Left renal pelvis (tissue), 4 donors: Measurements from ENCODE around the gene GPR146. TPM values are rescaled to one million over a fixed set of nuclear protein-coding genes. Genes with fewer than 3 reads are reported as not detected.
"Not testable (repeated sequence)": the region's sequence is repeated elsewhere in the genome, so short reads cannot be mapped to it uniquely, and the experiment has no call there.

Experiments used
- DNase-seq, 4 donors: peaks; one replicate each; pipeline ENCODE4 v3.0.0-alpha.2; 2013; ENCODE audit warnings: low read depth in 4 of 4, low spot score in 3 of 4
- polyA plus RNA-seq, 4 donors: library from polyadenylated mRNA; unstranded; fragments of 120-200 nt; gene quantifications; one replicate each; pipeline ENCODE4 v1.2.1, GENCODE V29; 2013; ENCODE audit not compliant: insufficient read length in 4 of 4

The GPR146 gene, protein sequence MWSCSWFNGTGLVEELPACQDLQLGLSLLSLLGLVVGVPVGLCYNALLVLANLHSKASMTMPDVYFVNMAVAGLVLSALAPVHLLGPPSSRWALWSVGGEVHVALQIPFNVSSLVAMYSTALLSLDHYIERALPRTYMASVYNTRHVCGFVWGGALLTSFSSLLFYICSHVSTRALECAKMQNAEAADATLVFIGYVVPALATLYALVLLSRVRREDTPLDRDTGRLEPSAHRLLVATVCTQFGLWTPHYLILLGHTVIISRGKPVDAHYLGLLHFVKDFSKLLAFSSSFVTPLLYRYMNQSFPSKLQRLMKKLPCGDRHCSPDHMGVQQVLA
- 1 to 10 TPM; 1.7 to 4.6 (median 4.2) TPM for polyA plus RNA-seq

DNA sequence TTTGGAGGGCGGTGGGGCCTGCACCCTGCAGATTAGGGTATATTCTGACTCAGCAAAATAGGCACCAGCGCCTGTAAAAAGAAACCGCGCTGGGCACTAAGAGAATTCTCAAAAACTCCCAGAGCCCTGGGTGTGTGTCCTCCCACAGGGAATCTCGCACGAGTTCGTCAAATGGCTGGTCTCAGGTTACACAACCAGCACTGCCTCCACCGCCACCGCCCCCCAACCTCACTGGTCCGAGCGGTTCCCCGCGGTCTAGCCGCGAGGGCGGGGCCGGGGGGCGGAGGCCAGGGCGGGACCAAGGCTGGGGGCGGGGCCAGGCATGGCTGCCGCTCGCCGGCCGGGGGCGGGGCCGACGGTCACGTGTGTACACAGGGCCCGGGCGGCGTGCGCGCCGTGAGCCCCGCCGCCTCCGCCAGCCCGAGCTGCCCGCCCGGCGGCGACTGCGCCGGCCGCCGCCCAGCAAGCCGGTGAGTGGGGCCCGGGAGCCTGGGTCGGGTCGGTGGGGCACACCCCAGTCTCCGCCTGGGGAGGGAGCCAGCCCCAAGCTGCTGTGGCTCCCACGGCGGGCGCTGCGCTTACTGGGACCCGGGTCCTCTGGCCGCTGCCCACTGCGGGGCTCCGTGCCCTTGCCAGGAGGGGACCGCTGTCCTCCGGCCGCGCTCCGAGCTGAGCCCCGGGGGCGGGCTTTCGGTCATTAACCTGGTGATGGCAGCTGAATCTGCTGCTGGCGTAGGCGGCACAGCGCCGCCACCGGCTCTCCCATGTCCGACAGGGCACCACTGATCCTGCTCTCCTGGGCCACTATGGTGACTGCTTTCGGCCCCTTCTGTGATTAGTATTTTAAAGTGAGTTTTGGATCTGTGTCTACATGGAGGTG is at the start of gene GPR146:
Gene GPR146, plus strand, starts transcription at position 358 of the 880 bp plus-strand sequence. CDS start 12,970 bp downstream, outside the sequence.
- DNase-seq: peak; percentile 86 to 94 (median 91)

DNA sequence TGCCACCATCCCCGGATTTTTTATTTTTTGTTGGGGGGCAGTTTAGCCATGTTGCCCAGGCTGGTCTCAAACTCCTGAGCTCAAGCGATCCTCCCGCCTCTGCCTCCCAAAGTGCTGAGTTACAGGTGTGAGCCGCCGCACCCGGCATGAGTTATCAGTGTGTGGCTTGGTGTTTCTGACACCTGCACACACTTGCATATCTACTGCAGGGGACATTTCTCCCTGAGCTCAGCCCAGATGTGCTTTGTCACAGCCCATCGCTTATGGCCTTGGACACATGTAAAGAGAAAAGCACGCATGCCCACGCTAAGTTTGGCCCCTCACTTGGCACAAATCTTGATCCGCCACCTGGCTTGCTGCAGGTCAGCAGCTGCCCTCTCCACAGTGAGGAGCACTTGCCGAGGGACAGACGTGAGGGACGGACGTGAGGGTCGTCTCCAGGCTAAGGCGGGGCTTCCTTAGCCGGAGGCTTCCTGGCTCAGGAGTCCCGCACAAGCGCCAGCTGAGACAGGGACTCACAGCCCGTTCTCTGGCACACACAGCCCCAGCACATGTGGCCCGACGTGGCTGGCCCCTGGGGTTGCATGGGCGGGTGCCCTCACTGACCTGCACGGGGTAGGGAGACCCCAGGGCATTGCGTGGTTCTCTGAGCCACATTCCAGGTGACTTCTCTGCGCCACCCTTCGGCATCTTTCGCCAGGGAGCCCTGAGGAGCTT is 49.6 kb upstream of the GPR146 start:
- no peak for DNase-seq

DNA sequence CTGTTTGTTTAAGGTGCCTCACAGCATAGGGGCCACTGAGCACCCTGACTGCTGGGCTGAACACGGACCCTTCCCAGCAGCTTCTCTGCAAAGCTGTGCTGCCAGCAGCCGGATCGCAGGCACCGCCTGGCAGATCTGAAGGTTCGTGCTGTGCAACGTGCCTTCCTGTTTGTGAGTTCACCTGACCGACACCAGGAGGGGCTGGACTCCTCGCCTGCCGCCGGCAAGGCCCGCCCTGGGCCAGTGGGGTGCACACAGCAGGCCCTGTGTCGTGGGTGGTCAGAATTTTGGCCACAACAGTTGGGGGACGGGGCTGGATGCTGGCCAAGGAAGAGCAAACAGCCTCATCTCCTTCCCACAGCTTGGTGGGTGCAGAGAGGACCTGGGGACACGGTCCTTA is 48.8 kb upstream of the GPR146 start:
- no peak for DNase-seq

DNA sequence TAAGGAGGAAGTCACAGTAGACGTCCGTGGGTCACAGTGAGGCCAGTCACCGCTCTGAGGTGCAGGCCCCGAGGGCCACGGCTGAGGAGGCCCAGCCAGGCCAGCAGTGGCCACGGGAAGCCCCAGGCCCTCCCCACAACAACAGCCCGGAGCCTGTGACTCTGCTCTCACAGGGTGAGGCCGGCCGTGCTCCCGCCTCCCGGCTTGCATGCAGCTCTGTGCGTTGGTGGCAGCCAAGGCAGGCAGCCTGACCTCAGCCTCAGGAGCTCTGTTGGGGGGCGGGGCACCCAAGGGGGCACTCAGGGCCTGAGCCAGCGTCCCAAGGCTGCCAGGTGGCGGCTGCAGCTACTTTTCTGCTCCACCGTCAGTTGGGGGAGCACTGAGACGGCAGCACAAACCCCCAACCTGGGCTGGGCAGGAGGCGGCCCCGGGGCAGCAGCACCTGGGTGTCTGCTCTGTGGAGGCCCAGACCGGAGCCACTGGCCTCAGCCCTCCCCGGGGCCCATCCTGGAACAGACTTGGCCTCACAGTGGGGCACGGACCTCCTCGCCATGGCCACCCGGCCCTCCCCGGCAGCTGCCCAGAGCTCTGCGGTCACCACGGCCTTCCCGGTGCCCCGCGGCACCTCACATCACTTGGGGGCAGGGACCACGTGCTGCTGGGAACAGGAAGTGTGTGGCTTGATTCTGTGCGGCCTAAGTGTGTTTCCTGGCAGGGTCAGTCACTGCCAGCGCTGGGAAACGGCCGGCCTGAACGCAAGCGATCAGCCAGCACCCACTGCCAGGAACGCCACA is 48.1 kb upstream of the GPR146 start:
- DNase-seq: no peak

DNA sequence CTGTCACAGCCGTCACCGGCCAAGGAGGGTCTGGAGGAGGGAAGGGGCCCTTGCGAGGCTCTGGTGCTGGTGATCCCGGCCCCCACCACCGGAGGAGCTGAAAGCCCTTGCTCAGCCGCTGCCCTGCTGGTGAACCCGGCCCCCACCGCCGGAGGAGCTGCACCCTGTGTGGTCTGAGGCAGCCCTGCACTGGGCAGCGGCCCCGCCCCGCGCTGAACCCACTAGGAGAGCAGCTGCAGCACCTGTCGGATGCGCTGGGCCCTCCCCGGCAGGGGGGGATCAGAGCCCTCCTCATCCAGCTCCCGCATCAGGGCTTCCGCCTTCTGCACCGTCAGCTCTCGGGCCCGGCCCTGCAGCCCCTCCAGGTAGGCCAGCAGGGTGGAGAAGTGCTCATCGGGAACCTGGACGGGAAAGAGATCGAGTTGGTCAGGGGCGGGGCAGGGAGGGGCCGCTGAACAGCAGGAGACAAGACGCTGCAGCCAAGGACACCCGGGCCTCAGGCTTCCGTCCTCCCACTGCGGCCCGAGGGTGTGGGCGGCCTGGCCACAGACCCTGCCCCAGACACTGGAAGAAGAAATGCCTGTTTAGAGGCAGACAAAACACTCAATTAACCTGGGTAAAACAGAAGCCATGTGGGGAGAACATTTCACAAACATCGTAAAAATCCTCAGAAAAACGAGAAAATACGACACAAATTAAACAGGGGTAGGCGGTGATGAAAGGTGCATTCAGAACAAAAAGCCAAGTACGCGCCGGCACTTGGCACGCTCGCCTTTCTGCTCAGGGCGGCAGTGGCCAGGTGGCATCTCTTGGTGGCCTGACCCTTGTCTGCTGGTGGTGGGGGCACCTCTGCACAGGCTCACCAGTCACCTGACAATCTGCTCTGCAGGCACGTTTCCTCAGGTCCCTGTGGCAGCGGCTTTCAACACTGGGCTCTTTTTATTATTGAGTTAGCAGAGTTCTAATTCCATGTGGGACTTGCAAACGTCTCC is 46.6 kb upstream of the GPR146 start:
- no peak for DNase-seq

DNA sequence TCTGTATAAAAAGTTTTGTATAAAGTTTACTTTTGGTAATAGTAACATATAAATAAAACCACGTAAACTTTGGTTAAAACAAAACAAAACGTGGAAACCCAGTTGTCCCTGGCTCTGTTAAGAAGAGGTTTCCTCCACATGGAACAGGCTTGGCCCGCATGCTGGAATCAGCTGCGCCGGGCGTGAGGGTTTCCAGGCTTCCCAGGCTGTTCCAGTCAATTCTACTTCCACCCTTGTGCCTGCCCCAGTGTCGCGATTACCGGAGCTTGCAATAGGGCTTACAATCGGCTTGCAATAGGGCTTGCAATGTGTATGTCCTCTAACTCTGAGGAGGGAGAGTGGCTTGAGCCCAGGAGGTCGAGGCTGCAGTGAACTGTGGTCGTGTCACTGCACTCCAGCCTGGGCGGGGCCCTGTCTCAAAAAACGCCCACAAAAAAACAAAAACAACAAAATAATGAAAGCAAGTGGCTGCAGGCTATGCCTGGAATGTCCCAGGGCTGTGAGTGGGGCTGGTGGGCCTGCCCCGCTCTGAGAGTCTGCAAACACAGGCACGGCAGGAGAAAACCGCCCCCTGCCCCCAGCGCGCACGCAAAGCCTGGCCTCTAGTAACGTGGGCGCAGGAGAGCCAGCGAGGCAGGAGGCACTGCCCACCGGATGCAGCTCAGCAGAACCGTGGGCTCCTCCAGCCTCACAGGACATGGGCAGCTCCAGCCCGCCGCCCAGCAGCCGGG is 45.0 kb upstream of the GPR146 start:
- DNase-seq: no peak

DNA sequence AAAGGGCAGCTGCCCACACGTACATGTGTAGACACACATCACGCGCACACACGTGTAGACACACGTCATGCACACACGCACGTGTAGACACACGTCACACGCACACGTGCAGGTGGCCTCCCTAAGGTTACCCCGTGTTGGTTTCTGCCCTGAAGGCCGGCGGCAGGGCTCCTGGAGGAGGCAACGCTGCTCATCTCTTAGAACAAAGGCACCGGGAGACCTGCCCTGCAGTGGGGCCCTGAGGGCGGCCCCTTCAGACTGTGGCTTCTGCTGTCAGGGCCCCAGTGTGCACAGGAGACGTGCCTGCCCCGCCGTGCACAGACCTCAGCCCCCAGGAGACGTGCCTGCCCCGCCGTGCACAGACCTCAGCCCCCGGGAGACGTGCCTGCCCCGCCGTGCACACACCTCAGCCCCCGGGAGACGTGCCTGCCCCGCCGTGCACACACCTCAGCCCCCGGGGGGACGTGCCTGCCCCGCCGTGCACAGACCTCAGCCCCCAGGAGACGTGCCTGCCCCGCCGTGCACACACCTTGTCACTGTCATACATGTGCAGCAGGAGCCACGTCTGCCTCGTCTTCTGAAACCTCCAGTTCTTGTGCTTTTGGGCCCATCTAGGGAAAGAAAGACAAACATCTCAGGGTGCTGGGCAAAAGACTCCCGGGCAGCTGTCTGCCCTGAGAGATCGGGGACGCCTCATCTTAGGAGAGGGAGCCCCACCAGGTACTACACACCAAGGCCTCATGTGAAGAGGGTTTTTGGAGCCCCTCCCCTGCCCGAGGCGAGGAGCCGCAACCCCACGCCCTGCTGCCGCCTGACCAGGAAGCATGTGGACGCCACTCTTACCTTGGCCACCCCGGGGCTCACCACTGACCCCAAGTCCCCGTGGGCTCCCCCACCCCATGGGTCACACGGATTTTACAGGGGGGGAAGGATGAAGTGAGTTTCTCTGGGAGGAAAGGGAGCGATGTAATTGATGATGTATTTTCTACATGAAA is 44.1 kb upstream of the GPR146 start:
- no peak for DNase-seq

DNA sequence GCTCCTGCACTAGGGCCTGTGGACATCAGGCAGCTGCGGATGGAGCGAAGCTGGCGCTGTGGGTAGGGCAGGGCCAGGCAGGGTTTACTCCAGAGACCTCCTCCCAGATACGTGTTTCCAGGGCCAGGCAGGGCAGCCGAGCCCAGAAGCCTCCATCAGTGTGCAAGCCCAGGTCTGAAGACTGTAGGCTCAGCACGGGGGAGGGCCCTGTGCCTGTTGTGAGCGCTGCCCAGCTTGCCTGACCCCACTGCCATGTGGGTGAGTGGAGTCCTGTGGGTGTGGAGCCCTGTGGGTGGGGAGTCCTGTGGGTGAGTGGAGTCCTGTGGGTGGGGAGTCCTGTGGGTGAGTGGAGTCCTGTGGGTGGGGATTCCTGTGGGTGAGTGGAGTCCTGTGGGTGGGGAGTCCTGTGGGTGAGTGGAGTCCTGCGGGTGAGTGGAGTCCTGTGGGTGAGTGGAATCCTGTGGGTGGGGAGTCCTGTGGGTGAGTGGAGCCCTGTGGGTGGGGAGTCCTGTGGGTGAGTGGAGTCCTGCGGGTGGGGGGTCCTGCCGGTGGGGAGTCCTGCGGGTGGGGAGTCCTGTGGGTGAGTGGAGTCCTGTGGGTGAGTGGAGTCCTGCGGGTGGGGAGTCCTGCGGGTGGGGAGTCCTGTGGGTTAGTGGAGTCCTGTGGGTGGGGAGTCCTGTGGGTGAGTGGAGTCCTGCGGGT is 43.1 kb upstream of the GPR146 start:
- not testable (repeated sequence) for DNase-seq

DNA sequence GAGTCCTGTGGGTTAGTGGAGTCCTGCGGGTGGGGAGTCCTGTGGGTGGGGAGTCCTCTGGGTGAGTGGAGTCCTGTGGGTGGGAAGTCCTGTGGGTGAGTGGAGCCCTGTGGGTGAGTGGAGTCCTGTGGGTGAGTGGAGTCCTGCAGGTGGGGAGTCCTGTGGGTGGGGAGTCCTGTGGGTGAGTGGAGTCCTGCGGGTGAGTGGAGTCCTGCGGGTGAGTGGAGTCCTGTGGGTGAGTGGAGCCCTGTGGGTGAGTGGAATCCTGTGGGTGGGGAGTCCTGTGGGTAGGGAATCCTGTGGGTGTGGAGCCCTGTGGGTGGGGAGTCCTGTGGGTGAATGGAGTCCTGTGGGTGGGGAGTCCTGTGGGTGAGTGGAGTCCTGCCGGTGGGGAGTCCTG is 42.3 kb upstream of the GPR146 start:
- not testable (repeated sequence) for DNase-seq

DNA sequence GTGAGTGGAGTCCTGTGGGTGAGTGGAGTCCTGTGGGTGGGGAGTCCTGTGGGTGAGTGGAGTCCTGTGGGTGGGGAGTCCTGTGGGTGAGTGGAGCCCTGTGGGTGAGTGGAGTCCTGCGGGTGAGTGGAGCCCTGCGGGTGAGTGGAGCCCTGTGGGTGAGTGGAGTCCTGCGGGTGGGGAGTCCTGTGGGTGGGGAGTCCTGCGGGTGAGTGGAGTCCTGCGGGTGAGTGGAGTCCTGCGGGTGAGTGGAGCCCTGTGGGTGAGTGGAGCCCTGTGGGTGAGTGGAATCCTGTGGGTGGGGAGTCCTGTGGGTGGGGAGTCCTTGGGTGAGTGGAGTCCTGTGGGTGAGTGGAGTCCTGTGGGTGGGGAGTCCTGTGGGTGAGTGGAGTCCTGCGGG is 41.9 kb upstream of the GPR146 start:
- DNase-seq: not testable (repeated sequence)

DNA sequence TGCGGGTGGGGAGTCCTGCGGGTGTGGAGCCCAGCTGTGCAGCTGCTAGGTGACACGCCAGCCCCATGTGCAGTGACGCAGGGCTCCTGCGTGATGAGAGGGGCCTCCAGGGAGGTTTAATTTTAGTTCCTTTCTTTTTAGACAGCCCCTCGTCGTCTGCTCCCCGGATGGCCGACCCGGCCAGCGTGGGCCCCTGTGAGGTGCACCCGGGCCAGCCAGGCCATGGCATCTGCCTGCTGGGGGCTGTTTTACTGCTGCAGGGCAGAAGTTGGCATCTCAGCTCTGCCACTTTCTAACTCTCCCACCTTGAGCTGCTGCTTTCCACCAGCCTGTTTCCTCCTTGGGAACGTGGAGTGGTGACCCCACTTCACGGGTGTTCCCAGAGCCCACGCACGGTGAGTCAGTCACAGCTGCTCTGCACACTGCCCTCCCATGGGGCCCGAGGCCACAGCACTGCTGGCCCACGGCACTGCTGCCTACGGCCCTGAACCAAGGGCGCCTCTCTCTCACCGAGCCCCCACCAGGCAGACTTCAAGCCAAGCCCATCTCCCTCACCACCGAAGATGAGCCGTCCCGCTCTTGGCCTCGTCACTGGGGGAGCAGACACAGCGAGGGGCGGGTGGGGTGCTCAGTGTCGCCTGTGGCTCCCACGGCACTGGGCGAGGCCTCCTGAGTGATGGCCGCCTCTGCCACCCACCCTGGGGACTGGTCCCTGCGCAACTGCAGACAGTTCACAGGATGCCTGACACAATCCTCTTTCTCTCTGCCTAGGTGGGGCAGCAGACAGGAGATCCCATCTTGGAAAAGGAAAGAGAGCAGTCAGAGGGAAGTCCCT is 40.1 kb upstream of the GPR146 start:
- DNase-seq: no peak

DNA sequence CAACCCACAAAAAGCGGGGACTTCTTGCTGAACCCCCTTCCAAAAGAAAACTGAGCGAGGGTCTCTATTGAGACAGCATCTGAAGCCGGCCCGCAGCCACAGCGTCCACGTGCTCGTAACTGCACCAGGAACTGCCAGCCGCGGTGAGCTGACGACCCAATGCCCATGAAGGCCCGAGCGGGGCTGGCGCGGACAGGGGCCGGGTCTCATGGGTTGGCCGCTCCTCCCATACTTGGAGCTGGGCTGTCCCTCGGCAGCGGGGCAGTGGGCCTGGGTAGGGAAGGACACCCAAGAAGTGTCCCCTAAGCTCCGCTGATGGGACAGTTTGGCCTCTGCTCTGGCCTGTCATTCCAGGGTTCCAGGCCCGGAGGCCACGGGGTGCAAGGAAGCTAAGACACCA is 39.0 kb upstream of the GPR146 start:
- DNase-seq: no peak

DNA sequence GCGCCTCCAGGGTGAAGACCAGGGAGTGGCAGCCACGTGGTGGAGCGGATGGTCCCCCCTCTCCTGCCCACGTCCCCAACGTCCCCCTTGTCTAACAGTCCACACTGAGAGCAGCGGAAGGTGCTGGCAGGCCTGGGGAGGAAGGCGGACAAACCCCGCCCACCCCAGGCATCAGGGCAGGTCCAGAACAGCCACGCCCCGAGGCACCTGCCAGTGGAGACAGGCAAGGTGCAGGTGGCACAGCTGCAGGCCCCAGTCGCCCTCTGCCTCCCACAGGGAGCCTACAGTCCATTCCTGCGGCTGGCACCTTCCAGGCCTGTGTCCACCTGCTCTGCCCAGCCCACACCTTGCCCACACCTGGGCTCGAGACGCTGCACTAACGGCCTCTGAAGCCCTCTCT is 36.4 kb upstream of the GPR146 start:
- no peak for DNase-seq

DNA sequence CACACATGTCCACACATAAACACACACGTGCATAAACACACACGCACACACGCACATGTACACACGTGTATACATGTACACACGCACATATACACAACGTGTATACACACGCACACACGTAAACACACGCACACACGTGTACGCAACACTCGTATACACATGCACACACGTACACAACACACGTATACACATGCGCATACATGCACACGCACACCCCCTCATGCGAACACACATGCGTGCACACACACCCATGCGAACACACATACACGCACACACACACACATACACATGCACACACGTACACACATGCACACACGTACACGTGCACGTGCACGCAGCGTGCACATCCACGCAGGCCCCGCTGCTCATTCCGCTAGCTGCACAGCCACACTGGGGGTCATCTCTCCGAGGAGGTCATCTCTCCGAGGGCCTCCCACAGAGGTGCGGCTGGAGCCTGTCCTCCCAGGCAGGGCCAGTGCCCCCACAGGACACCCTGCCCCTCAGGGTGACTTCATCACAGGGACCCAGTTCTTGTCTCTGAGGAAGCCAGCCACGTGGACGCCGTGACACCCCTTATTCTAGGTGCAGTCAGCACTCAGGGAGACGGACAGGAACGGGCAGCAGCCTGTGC is 35.5 kb upstream of the GPR146 start:
- DNase-seq: no peak

DNA sequence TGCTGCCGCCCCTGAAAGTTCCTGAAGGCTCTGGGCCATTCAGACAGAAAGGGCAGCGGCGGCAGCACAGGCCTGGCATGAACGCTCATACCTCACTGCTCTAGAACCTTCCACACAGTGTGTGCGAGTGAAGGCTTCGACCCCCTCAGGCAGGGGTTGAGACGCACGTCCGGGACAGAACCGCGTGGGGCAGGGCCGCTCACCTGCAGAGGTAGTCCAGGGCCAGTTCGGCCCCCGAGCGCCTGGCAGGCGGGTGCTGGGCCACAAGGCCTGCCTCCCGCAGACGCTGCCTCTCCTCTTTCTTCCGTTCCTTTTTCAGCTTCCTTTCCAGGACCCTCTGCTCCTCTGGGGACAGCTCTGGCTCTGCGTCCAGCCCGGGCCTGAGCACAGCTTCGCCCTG is 34.6 kb upstream of the GPR146 start:
- no peak for DNase-seq
